Gastrocnemius medialis (tissue), 4 donors: ENCODE data around the gene UBA3. TPM values are rescaled to one million over a fixed set of nuclear protein-coding genes. Genes with fewer than 3 reads are reported as not detected.

Source experiments
- ATAC-seq, 2 donors: fragments of 150-250 bp; one replicate each; pipeline ENCODE4 v1.9.1; 2016
- DNase-seq, 2 donors: peaks; one replicate each; pipeline ENCODE4 v3.0.0-alpha.2; 2019
- H3K27ac ChIP-seq, 4 donors: fragments of 200-600 bp; sonication (generic); 1 replicate in 1 of 4; 2 replicates in 3 of 4; pipeline ENCODE4 v1.5.1; 2016 to 2018; ENCODE audit warnings: mild to moderate bottlenecking in 2 of 4, moderate library complexity in 1 of 4
- H3K27me3 ChIP-seq, 3 donors: fragments of 200-600 bp; sonication (generic) in 2 of 3; 1 replicate in 1 of 3; 2 replicates in 2 of 3; pipeline versions ENCODE4 v1.5.1 to v1.6.0; 2016 to 2019; ENCODE audit warnings: mild to moderate bottlenecking in 1 of 3, moderate library complexity in 1 of 3
- H3K36me3 ChIP-seq, 2 donors: fragments of 200-600 bp; sonication (generic) in 1 of 2; one replicate each; pipeline ENCODE4 v1.5.1; 2017 to 2018
- H3K4me1 ChIP-seq, 2 donors: fragments of 200-600 bp; sonication (generic) in 1 of 2; one replicate each; pipeline ENCODE4 v1.5.1; 2016 to 2017; ENCODE audit warnings: mild to moderate bottlenecking in 2 of 2
- H3K4me3 ChIP-seq, 4 donors: fragments of 200-600 bp; sonication (generic) in 3 of 4; 1 replicate in 1 of 4; 2 replicates in 3 of 4; pipeline ENCODE4 v1.5.1; 2016 to 2019; ENCODE audit warnings: mild to moderate bottlenecking in 2 of 4
- H3K9me3 ChIP-seq, 3 donors: fragments of 200-600 bp; sonication (generic) in 2 of 3; 1 replicate in 1 of 3; 2 replicates in 2 of 3; pipeline ENCODE4 v1.5.1; 2016 to 2019
- CTCF ChIP-seq, 5 experiments: fragments of 450-650 bp in 3 of 5; fragments of 200-600 bp in 2 of 5; sonication (generic) in 2 of 5; IDR thresholded peaks in 4 of 5; conservative IDR thresholded peaks in 1 of 5; 1 replicate in 4 of 5; 2 replicates in 1 of 5; pipeline ENCODE4 v1.5.1; 2016 to 2019; ENCODE audit warnings: antibody characterized with exemption in 5 of 5, mild to moderate bottlenecking in 3 of 5, moderate library complexity in 3 of 5
- POLR2A ChIP-seq, 2 donors: fragments of 450-650 bp; IDR thresholded peaks; one replicate each; pipeline ENCODE4 v1.6.1; 2017; ENCODE audit warnings: antibody characterized with exemption in 2 of 2, mild to moderate bottlenecking in 2 of 2, moderate library complexity in 2 of 2
- in situ Hi-C, 4 donors: fragments of 200-750 bp; cut with MboI; loops; one replicate each; pipeline versions ENCODE4 v1.15.0 to v1.8.0; 2017; ENCODE audit warnings: low sequenced_read_pairs in 4 of 4
- intact Hi-C: fragments of 100-400 bp; cut with DNase I; formaldehyde crosslinking; loops from one replicate; pipeline ENCODE4 v1.15.1; 2023; ENCODE audit warnings: low total_unique reads
- total RNA-seq, 4 donors: library from RNA; depleted of rRNA; stranded (reverse); fragments of >200 nt; gene quantifications; one replicate each; pipeline versions ENCODE4 v1.1.0 to v1.2.3, GENCODE V29; 2016

Gene UBA3
- total RNA-seq, 4 donors from 2014 or later, result 29.3 to 42.2 (median 36.0) TPM

GRCh38 chr3:69120879-69121464, 40.8 kb upstream of the UBA3 start:
- peak overlapping the region; percentile 25 to 54 (median 48) for H3K4me3 ChIP-seq

GRCh38 chr3:69119681-69120080, 39.5 kb upstream of the UBA3 start:
- intact Hi-C loops, result loop anchor here (2.0 to 10.0 kb wide), 4 partner anchors 33 to 1945 kb away; no protein-coding TSS in a partner anchor
- H3K4me3 ChIP-seq, result peak overlapping the region in 2 of 4 donors; percentile 43 to 54

More at GRCh38 chr3:69120879-69121464, 40.8 kb upstream of the UBA3 start:
- Histone ChIP-seq H3K36me3 (no peaks in the 10 kb centered on the region), H3K27me3 (no peaks in the 10 kb centered on the region), H3K9me3 (no peaks in the 10 kb centered on the region), H3K4me1 (peaks cover 13 to 52% of the 10 kb centered on the region in 2 donors), H3K27ac (peak overlapping the region; percentile 95 to 97 (median 96))
- DNase-seq (peak; percentile 73 to 92), ATAC-seq (peak; percentile 43 to 49)
- in situ Hi-C loops, result no loop called here
- intact Hi-C loops, result loop anchor here (1.0 to 10.0 kb wide), 5 partner anchors 28 to 1944 kb away; no protein-coding TSS in a partner anchor
- TF ChIP-seq CTCF (IDR thresholded peaks at IDR 0.05 in 4 of 5, conservative IDR thresholded peaks at IDR 0.05 in 1 of 5) (peak; percentile 91 to 93 (median 92)), POLR2A (IDR thresholded peaks at IDR 0.05) (no peak)

GRCh38 chr3:69119138-69119537, 39.0 kb upstream of the UBA3 start:
- no peak for TF ChIP-seq CTCF (IDR thresholded peaks at IDR 0.05 in 4 of 5, conservative IDR thresholded peaks at IDR 0.05 in 1 of 5)
- peak; percentile 21 to 46 for TF ChIP-seq POLR2A (IDR thresholded peaks at IDR 0.05)
- Histone ChIP-seq H3K4me3 (peak overlapping the region in 3 of 4 donors; percentile 34 to 40 (median 39)), H3K27ac (peak overlapping the region; percentile 95 to 97 (median 96)), H3K9me3 (no peaks in the 10 kb centered on the region), H3K4me1 (peaks cover 23 to 69% of the 10 kb centered on the region in 2 donors), H3K27me3 (no peaks in the 10 kb centered on the region), H3K36me3 (no peaks in the 10 kb centered on the region)
- ATAC-seq (peak; percentile 61 to 62), DNase-seq (peak; percentile 81 to 86)
- intact Hi-C loops (loop anchor here (2.0 kb wide), 1 partner anchor 32 kb away; no protein-coding TSS in a partner anchor), in situ Hi-C loops (no loop called here)

More at GRCh38 chr3:69119681-69120080, 39.5 kb upstream of the UBA3 start:
- Histone ChIP-seq H3K36me3 (no peaks in the 10 kb centered on the region), H3K4me1 (peaks cover 18 to 64% of the 10 kb centered on the region in 2 donors), H3K9me3 (no peaks in the 10 kb centered on the region), H3K27me3 (no peaks in the 10 kb centered on the region), H3K27ac (peak overlapping the region; percentile 95 to 97 (median 96))
- DNase-seq (no peak), ATAC-seq (no peak)
- in situ Hi-C loops, result no loop called here
- no peak for TF ChIP-seq POLR2A (IDR thresholded peaks at IDR 0.05)
- no peak for TF ChIP-seq CTCF (IDR thresholded peaks at IDR 0.05 in 4 of 5, conservative IDR thresholded peaks at IDR 0.05 in 1 of 5)

GRCh38 chr3:69118555-69118954, 38.4 kb upstream of the UBA3 start:
- H3K4me3 ChIP-seq, result peak overlapping the region in 3 of 4 donors; percentile 34 to 40 (median 39)

More at GRCh38 chr3:69118555-69118954, 38.4 kb upstream of the UBA3 start:
- no peaks in the 10 kb centered on the region for H3K36me3 ChIP-seq
- H3K9me3 ChIP-seq, result no peaks in the 10 kb centered on the region
- in situ Hi-C loops, result no loop called here
- no peaks in the 10 kb centered on the region for H3K27me3 ChIP-seq
- TF ChIP-seq CTCF (IDR thresholded peaks at IDR 0.05 in 4 of 5, conservative IDR thresholded peaks at IDR 0.05 in 1 of 5), result no peak
- peak; percentile 8 to 54 for TF ChIP-seq POLR2A (IDR thresholded peaks at IDR 0.05)
- DNase-seq, result peak in 1 of 2 donors; percentile 67
- intact Hi-C loops, result loop anchor here (2.0 kb wide), 1 partner anchor 32 kb away; no protein-coding TSS in a partner anchor
- peak overlapping the region; percentile 95 to 97 (median 96) for H3K27ac ChIP-seq
- ATAC-seq, result peak in 1 of 2 donors; percentile 23
- H3K4me1 ChIP-seq, result peaks cover 27 to 71% of the 10 kb centered on the region in 2 donors
